VCaP (cell line): Measurements from ENCODE around the gene GNG14.

Experiments
- H3K27ac ChIP-seq: fragments of 450-650 bp; 2 replicates; pipeline ENCODE4 v1.5.1; 2017
- CTCF ChIP-seq: fragments of 450-650 bp; conservative IDR thresholded peaks from 2 replicates; pipeline ENCODE4 v1.5.1; 2017; ENCODE audit warnings: mild to moderate bottlenecking, moderate library complexity

GNG14 gene

GRCh38 chr19:12689012-12689411, 1.2 kb downstream of the GNG14 start:
- H3K27ac ChIP-seq: no peak overlapping the region
- TF ChIP-seq CTCF: no peak

- H3K27ac ChIP-seq: no peak overlapping the region
- no peak for TF ChIP-seq CTCF
These were observed 1.9 kb downstream of the GNG14 start for GRCh38 chr19:12689581-12690216.

GRCh38 chr19:12692960-12693359, 5.2 kb downstream of the GNG14 start:
- no peak for TF ChIP-seq CTCF
- no peak overlapping the region for H3K27ac ChIP-seq

GRCh38 chr19:12694641-12695040, 6.8 kb downstream of the GNG14 start:
- TF ChIP-seq CTCF: no peak
- H3K27ac ChIP-seq: no peak overlapping the region

- TF ChIP-seq CTCF: no peak
- H3K27ac ChIP-seq: no peak overlapping the region
These were observed 7.3 kb downstream of the GNG14 start for GRCh38 chr19:12695096-12695495.

- H3K27ac ChIP-seq: peak overlapping the region; percentile 77; the same call in 1 of the 2 replicates
- no peak for TF ChIP-seq CTCF
These were observed 7.7 kb downstream of the GNG14 start for GRCh38 chr19:12695514-12695913.

GRCh38 chr19:12695997-12696365, 8.2 kb downstream of the GNG14 start:
- peak overlapping the region; percentile 77 for H3K27ac ChIP-seq
- TF ChIP-seq CTCF: no peak
